C4-2B (cell line): Measurements from ENCODE around the gene R3HCC1L.

Experiments
- CTCF ChIP-seq: fragments of 450-650 bp; conservative IDR thresholded peaks from 2 replicates; pipeline ENCODE4 v1.5.1; 2017; ENCODE audit warnings: mild to moderate bottlenecking
- ZFX ChIP-seq: fragments of 450-650 bp; IDR thresholded peaks from 2 replicates; pipeline ENCODE4 v1.6.1; 2017

GRCh38 chr10:98263088-98263487, 128.6 kb downstream of the R3HCC1L start:
- no peak for TF ChIP-seq CTCF
- no peak for TF ChIP-seq ZFX
